ENCODE data around the gene NEURL1. TPM values are rescaled to one million over a fixed set of nuclear protein-coding genes. Genes with fewer than 3 reads are reported as not detected.

The NEURL1 gene
- total RNA-seq, 1 experiment from 2014 or later, result 0.84 TPM

GRCh38 chr10:103621783-103622125 is 128.2 kb downstream of the NEURL1 start:
- no peaks in the 10 kb centered on the region for H3K4me1 Mint-ChIP-seq (ENCODE audit: low read depth, unreplicated experiment)
- H3K4me1 ChIP-seq, result no peaks in the 10 kb centered on the region
- DNase-seq, result no peak
- no peaks in the 10 kb centered on the region for H3K27me3 Mint-ChIP-seq (ENCODE audit: insufficient read depth, unreplicated experiment)
- no peaks in the 10 kb centered on the region for H3K36me3 Mint-ChIP-seq (ENCODE audit: insufficient read depth, unreplicated experiment)
- H3K4me3 Mint-ChIP-seq (ENCODE audit: unreplicated experiment), result no peak overlapping the region
- TF ChIP-seq, protein P1, sequence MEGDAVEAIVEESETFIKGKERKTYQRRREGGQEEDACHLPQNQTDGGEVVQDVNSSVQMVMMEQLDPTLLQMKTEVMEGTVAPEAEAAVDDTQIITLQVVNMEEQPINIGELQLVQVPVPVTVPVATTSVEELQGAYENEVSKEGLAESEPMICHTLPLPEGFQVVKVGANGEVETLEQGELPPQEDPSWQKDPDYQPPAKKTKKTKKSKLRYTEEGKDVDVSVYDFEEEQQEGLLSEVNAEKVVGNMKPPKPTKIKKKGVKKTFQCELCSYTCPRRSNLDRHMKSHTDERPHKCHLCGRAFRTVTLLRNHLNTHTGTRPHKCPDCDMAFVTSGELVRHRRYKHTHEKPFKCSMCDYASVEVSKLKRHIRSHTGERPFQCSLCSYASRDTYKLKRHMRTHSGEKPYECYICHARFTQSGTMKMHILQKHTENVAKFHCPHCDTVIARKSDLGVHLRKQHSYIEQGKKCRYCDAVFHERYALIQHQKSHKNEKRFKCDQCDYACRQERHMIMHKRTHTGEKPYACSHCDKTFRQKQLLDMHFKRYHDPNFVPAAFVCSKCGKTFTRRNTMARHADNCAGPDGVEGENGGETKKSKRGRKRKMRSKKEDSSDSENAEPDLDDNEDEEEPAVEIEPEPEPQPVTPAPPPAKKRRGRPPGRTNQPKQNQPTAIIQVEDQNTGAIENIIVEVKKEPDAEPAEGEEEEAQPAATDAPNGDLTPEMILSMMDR (IDR thresholded peaks at IDR 0.05; ENCODE audit: insufficient read depth in 1 of 2, low read depth in 1 of 2, low read length in 1 of 2, severe bottlenecking in 1 of 2, unreplicated experiment in 1 of 2), result no peak
- no peak overlapping the region for H3K4me3 ChIP-seq (ENCODE audit: low read depth, low read length)
- H3K36me3 ChIP-seq (ENCODE audit: control insufficient read depth, insufficient read depth, low read length), result no peaks in the 10 kb centered on the region; the same call in 1 of the 2 replicates
- H3K9me3 Mint-ChIP-seq (ENCODE audit: unreplicated experiment), result no peaks in the 10 kb centered on the region
- no TSS peak for BruUV-seq (replicated peaks)
- POLR2A ChIA-PET, result no interaction called here
- no peaks in the 10 kb centered on the region for H3K27me3 ChIP-seq (replicated peaks; ENCODE audit: control insufficient read depth, insufficient read depth, low read length)
- H3K9me3 ChIP-seq, result no peaks in the 10 kb centered on the region
- intact Hi-C loops (cut with micrococcal nuclease; ENCODE audit: unreplicated experiment), result no loop called here
- CTCF ChIA-PET, result interaction anchor here (0.5 kb wide), 1 partner anchor 167 kb away, joined by 3 read pairs; no protein-coding TSS in a partner anchor
- no peak overlapping the region for H3K27ac Mint-ChIP-seq (ENCODE audit: unreplicated experiment)

DNA sequence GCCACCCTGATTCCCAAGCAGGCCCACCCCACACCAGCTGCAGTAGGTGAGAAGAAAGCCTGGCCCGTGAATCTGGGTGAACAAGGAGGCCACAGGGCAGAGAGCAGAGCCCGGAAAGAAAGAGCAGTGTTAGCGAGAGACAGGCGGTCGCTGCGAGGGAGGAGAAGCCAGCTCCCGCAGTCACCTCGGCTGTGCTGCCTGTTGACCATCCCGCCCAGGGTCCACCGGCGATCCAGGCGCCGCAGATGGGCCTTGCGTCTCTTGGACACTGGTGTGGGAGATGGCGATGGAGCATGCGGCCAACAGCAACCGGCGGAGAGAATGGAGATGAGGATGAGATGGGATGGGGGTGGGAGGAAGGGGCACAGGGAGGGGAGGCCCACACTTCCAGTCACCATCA is 128.8 kb downstream of the NEURL1 start:
- Mint-ChIP-seq H3K4me3 (ENCODE audit: unreplicated experiment) (no peak overlapping the region), H3K27me3 (ENCODE audit: insufficient read depth, unreplicated experiment) (no peaks in the 10 kb centered on the region), H3K9me3 (ENCODE audit: unreplicated experiment) (no peaks in the 10 kb centered on the region), H3K36me3 (ENCODE audit: insufficient read depth, unreplicated experiment) (no peaks in the 10 kb centered on the region), H3K4me1 (ENCODE audit: low read depth, unreplicated experiment) (no peaks in the 10 kb centered on the region), H3K27ac (ENCODE audit: unreplicated experiment) (no peak overlapping the region)
- Histone ChIP-seq H3K36me3 (ENCODE audit: control insufficient read depth, insufficient read depth, low read length) (no peaks in the 10 kb centered on the region; the same call in 1 of the 2 replicates), H3K27me3 (replicated peaks; ENCODE audit: control insufficient read depth, insufficient read depth, low read length) (no peaks in the 10 kb centered on the region), H3K9me3 (no peaks in the 10 kb centered on the region), H3K4me1 (no peaks in the 10 kb centered on the region), H3K4me3 (ENCODE audit: low read depth, low read length) (no peak overlapping the region)
- TF ChIP-seq, protein P1 (IDR thresholded peaks at IDR 0.05; ENCODE audit: insufficient read depth in 1 of 2, low read depth in 1 of 2, low read length in 1 of 2, severe bottlenecking in 1 of 2, unreplicated experiment in 1 of 2), result no peak
- CTCF ChIA-PET, result interaction anchor here (0.5 kb wide), 1 partner anchor 166 kb away, joined by 3 read pairs; no protein-coding TSS in a partner anchor
- intact Hi-C loops (cut with micrococcal nuclease; ENCODE audit: unreplicated experiment), result no loop called here
- no peak for DNase-seq
- BruUV-seq (replicated peaks), result no TSS peak
- POLR2A ChIA-PET, result no interaction called here

- Histone ChIP-seq H3K9me3 (no peaks in the 10 kb centered on the region), H3K27me3 (replicated peaks; ENCODE audit: control insufficient read depth, insufficient read depth, low read length) (no peaks in the 10 kb centered on the region), H3K4me1 (no peaks in the 10 kb centered on the region), H3K36me3 (ENCODE audit: control insufficient read depth, insufficient read depth, low read length) (no peaks in the 10 kb centered on the region; the same call in 1 of the 2 replicates), H3K4me3 (ENCODE audit: low read depth, low read length) (no peak overlapping the region)
- no peak for DNase-seq
- no TSS peak for BruUV-seq (replicated peaks)
- no peaks in the 10 kb centered on the region for H3K27me3 Mint-ChIP-seq (ENCODE audit: insufficient read depth, unreplicated experiment)
- POLR2A ChIA-PET, result no interaction called here
- CTCF ChIA-PET, result no interaction called here
- H3K4me1 Mint-ChIP-seq (ENCODE audit: low read depth, unreplicated experiment), result no peaks in the 10 kb centered on the region
- intact Hi-C loops (cut with micrococcal nuclease; ENCODE audit: unreplicated experiment), result no loop called here
- H3K36me3 Mint-ChIP-seq (ENCODE audit: insufficient read depth, unreplicated experiment), result peaks cover 5% of the 10 kb centered on the region
- no peak overlapping the region for H3K27ac Mint-ChIP-seq (ENCODE audit: unreplicated experiment)
- TF ChIP-seq, protein P1 (IDR thresholded peaks at IDR 0.05; ENCODE audit: insufficient read depth in 1 of 2, low read depth in 1 of 2, low read length in 1 of 2, severe bottlenecking in 1 of 2, unreplicated experiment in 1 of 2), result no peak
- no peaks in the 10 kb centered on the region for H3K9me3 Mint-ChIP-seq (ENCODE audit: unreplicated experiment)
- no peak overlapping the region for H3K4me3 Mint-ChIP-seq (ENCODE audit: unreplicated experiment)
Observed at GRCh38 chr10:103622935-103623574, 129.6 kb downstream of the NEURL1 start.

Measured in Caco-2 (cell line).